KMS-11 (cell line): Measurements from ENCODE around the gene SYK.

Experiments
- H2AFZ ChIP-seq: fragments of 200-600 bp; sonication (generic); 2 replicates; pipeline ENCODE4 v1.6.1; 2016; ENCODE audit warnings: antibody characterized with exemption, mixed run types, low read depth
- H3K27ac ChIP-seq: fragments of 200-600 bp; sonication (generic); 2 replicates; pipeline ENCODE4 v1.6.1; 2016; ENCODE audit warnings: mild to moderate bottlenecking, mixed run types
- H3K27me3 ChIP-seq: fragments of 200-600 bp; sonication (generic); 2 replicates; pipeline ENCODE4 v1.6.1; 2017; ENCODE audit warnings: mild to moderate bottlenecking, low read depth, mixed run types, moderate library complexity; ENCODE audit not compliant: insufficient read depth
- H3K36me3 ChIP-seq: fragments of 200-600 bp; sonication (generic); 2 replicates; pipeline ENCODE4 v1.6.1; 2017; ENCODE audit warnings: mild to moderate bottlenecking, mixed run types; ENCODE audit not compliant: insufficient read depth
- H3K4me1 ChIP-seq: fragments of 200-600 bp; sonication (generic); 2 replicates; pipeline ENCODE4 v1.6.1; 2016; ENCODE audit warnings: mild to moderate bottlenecking, low read depth, mixed run types; ENCODE audit not compliant: poor library complexity, severe bottlenecking
- H3K4me2 ChIP-seq: fragments of 200-600 bp; sonication (generic); 2 replicates; pipeline ENCODE4 v1.7.0; 2016; ENCODE audit warnings: mild to moderate bottlenecking, mixed run types
- H3K4me3 ChIP-seq: fragments of 200-600 bp; sonication (generic); IDR thresholded peaks from 2 replicates; pipeline ENCODE4 v1.6.1; 2017; ENCODE audit warnings: low read depth, low read length, mixed read lengths; ENCODE audit not compliant: insufficient read depth
- H3K79me2 ChIP-seq: fragments of 200-600 bp; sonication (generic); 2 replicates; pipeline ENCODE4 v1.6.1; 2016; ENCODE audit warnings: low read depth, mixed run types; ENCODE audit not compliant: insufficient read depth
- H3K9ac ChIP-seq: fragments of 200-600 bp; sonication (generic); 2 replicates; pipeline ENCODE4 v1.6.1; 2016; ENCODE audit warnings: mild to moderate bottlenecking, mixed run types
- H4K20me1 ChIP-seq: fragments of 200-600 bp; sonication (generic); 2 replicates; pipeline ENCODE4 v1.6.1; 2016; ENCODE audit warnings: mild to moderate bottlenecking, mixed run types; ENCODE audit not compliant: insufficient read depth
- CTCF ChIP-seq: fragments of 200-600 bp; sonication (generic); conservative IDR thresholded peaks from 2 replicates; pipeline ENCODE4 v1.6.1; 2017; ENCODE audit warnings: low read depth, mild to moderate bottlenecking, antibody characterized with exemption, low read length, moderate library complexity, mixed read lengths

The SYK gene

GRCh38 chr9:90870621-90871326, 69.2 kb downstream of the SYK start:
- Histone ChIP-seq H3K27me3 (no peaks in the 10 kb centered on the region), H3K79me2 (no peaks in the 10 kb centered on the region), H3K4me2 (no peak overlapping the region), H4K20me1 (no peaks in the 10 kb centered on the region), H3K36me3 (no peaks in the 10 kb centered on the region), H3K9ac (no peak overlapping the region), H3K4me1 (peaks cover 14% of the 10 kb centered on the region), H3K27ac (no peak overlapping the region), H2AFZ (no peak overlapping the region), H3K4me3 (no peak overlapping the region)
- peak; percentile 89 for TF ChIP-seq CTCF

- H3K27me3 ChIP-seq: no peaks in the 10 kb centered on the region
- H3K36me3 ChIP-seq: no peaks in the 10 kb centered on the region
- H3K4me2 ChIP-seq: no peak overlapping the region
- H3K9ac ChIP-seq: no peak overlapping the region
- no peak overlapping the region for H2AFZ ChIP-seq
- H3K4me3 ChIP-seq: no peak overlapping the region
- no peaks in the 10 kb centered on the region for H4K20me1 ChIP-seq
- H3K27ac ChIP-seq: no peak overlapping the region
- 0 out of 2 replicates have a peak, but pooled peaks have one; percentile 19 for TF ChIP-seq CTCF
- peaks cover 14% of the 10 kb centered on the region for H3K4me1 ChIP-seq
- H3K79me2 ChIP-seq: no peaks in the 10 kb centered on the region
Observed at GRCh38 chr9:90871327-90871935, 69.8 kb downstream of the SYK start.

GRCh38 chr9:90872835-90873294, 71.2 kb downstream of the SYK start:
- Histone ChIP-seq H3K36me3 (no peaks in the 10 kb centered on the region), H3K4me1 (peaks cover 14% of the 10 kb centered on the region), H2AFZ (no peak overlapping the region), H3K4me2 (no peak overlapping the region), H3K27ac (no peak overlapping the region), H3K79me2 (no peaks in the 10 kb centered on the region), H3K4me3 (no peak overlapping the region), H3K9ac (no peak overlapping the region), H4K20me1 (no peaks in the 10 kb centered on the region), H3K27me3 (no peaks in the 10 kb centered on the region)
- TF ChIP-seq CTCF: no peak

- Histone ChIP-seq H2AFZ (no peak overlapping the region), H3K9ac (no peak overlapping the region), H3K79me2 (no peaks in the 10 kb centered on the region), H3K27ac (no peak overlapping the region), H4K20me1 (no peaks in the 10 kb centered on the region), H3K4me2 (no peak overlapping the region), H3K4me1 (peaks cover 11% of the 10 kb centered on the region), H3K27me3 (no peaks in the 10 kb centered on the region), H3K36me3 (no peaks in the 10 kb centered on the region), H3K4me3 (no peak overlapping the region)
- no peak for TF ChIP-seq CTCF
Observed at GRCh38 chr9:90873422-90873821, 71.8 kb downstream of the SYK start.
